HepG2 (cell line): Measurements from ENCODE around the gene KIAA1328. TPM values are rescaled to one million over a fixed set of nuclear protein-coding genes. Genes with fewer than 3 reads are reported as not detected.

Experiments
- ATAC-seq: fragments of 200-7000 bp; cut with Tn5 transposase; 3 replicates; pipeline ENCODE4 v1.9.1; 2020; ENCODE audit warnings: mild to moderate bottlenecking, moderate library complexity
- BruUV-seq: library from RNA; stranded (reverse); fragments of 400-500 nt; replicated peaks from 2 replicates; lab custom pipeline; 2021; lab: Mats Ljungman, UMichigan
- CTCF ChIA-PET: fragments of 300-600 bp; formaldehyde crosslinking; extraction: SDS; loops from one replicate; lab custom pipeline; 2021; ENCODE audit warnings: low total read pairs, inconsistent platforms, low intra/inter-chr PET ratio; lab: Yijun Ruan, JAX
- POLR2A ChIA-PET: fragments of 350-600 bp; sonication (Branson Sonifier 250); formaldehyde crosslinking; loops from one replicate; lab custom pipeline; 2020; ENCODE audit warnings: antibody characterized with exemption, inconsistent platforms; lab: Yijun Ruan, JAX
- DNase-seq: peaks from one replicate; pipeline ENCODE4 v3.0.0-alpha.2; 2015; ENCODE audit warnings: low spot score
- FAIRE-seq: peaks from 3 replicates; lab custom pipeline; 2011; peaks lifted over from hg19 to GRCh38; lab: Jason Lieb, UNC
- H2AFZ ChIP-seq: one replicate; pipeline ENCODE4 v1.6.1; 2011; ENCODE audit warnings: low read length, inconsistent platforms
- H3K27ac ChIP-seq: fragments of 300-600 bp; 3 replicates; pipeline ENCODE4 v1.8.0; 2011; ENCODE audit warnings: mixed run types, mild to moderate bottlenecking, mixed read lengths, low read length, inconsistent platforms; ENCODE audit not compliant: insufficient read depth; ENCODE audit errors: extremely low read length
- H3K27me3 ChIP-seq, 2 experiments: fragments of 200-600 bp in 1 of 2; 2 replicates in 1 of 2; 3 replicates in 1 of 2; pipeline versions ENCODE4 v1.6.0 to v1.8.0; 2011; ENCODE audit warnings: low read length in 2 of 2, mild to moderate bottlenecking in 2 of 2, moderate library complexity in 2 of 2, inconsistent platforms in 1 of 2; ENCODE audit not compliant: insufficient read depth in 2 of 2, control insufficient read depth in 1 of 2
- H3K36me3 ChIP-seq, 2 experiments: fragments of 200-600 bp in 1 of 2; replicated peaks in 1 of 2; 2 replicates in 1 of 2; 3 replicates in 1 of 2; pipeline versions ENCODE4 v1.5.1 to v1.8.0; 2011; ENCODE audit warnings: low read length in 2 of 2, inconsistent platforms in 1 of 2; ENCODE audit not compliant: insufficient read depth in 2 of 2, control insufficient read depth in 1 of 2
- H3K4me1 ChIP-seq: 2 replicates; pipeline ENCODE4 v1.5.1; 2012; ENCODE audit warnings: low read length, inconsistent platforms; ENCODE audit not compliant: insufficient read depth
- H3K4me2 ChIP-seq: 2 replicates; pipeline ENCODE4 v1.6.0; 2011; ENCODE audit warnings: low read depth, low read length, inconsistent platforms
- H3K4me3 ChIP-seq, 3 experiments: fragments of 200-600 bp in 1 of 3; sonication (generic), shearing (Covaris generic) in 1 of 3; replicated peaks in 1 of 3; 2 replicates each; pipeline ENCODE4 v1.5.1; 2011 to 2016; ENCODE audit warnings: low read length in 3 of 3, inconsistent platforms in 2 of 3, low read depth in 2 of 3, mild to moderate bottlenecking in 2 of 3, control low read depth in 1 of 3, mixed read lengths in 1 of 3; ENCODE audit not compliant: insufficient read depth in 1 of 3
- H3K79me2 ChIP-seq: one replicate; pipeline ENCODE4 v1.6.1; 2011; ENCODE audit warnings: low read length, inconsistent platforms; ENCODE audit not compliant: insufficient read depth
- H3K9ac ChIP-seq: 2 replicates; pipeline ENCODE4 v1.6.0; 2011; ENCODE audit warnings: mild to moderate bottlenecking, low read depth, low read length, inconsistent platforms; ENCODE audit not compliant: insufficient read depth
- H3K9me3 ChIP-seq: 2 replicates; pipeline ENCODE4 v1.5.1; 2012; ENCODE audit warnings: mild to moderate bottlenecking, low read length
- H4K20me1 ChIP-seq: 2 replicates; pipeline ENCODE4 v1.6.0; 2011; ENCODE audit warnings: inconsistent platforms, mild to moderate bottlenecking, low read length, moderate library complexity; ENCODE audit not compliant: insufficient read depth
- GATAD1 ChIP-seq: IDR thresholded peaks from 2 replicates; pipeline ENCODE4 v1.6.1; 2016; ENCODE audit warnings: missing genetic modification reagents, missing compliant biosample characterization
- SMC3 ChIP-seq: IDR thresholded peaks from 2 replicates; pipeline ENCODE4 v1.6.1; 2011; ENCODE audit warnings: low read length, improper control_type of control experiment
- STAG1 ChIP-seq: sonication (generic); formaldehyde crosslinking; IDR thresholded peaks from 2 replicates; pipeline ENCODE4 v1.4.0; 2020; ENCODE audit warnings: missing genetic modification reagents
- XRCC5 ChIP-seq: fragments of 200-400 bp; formaldehyde crosslinking; optimal IDR thresholded peaks from 2 replicates; pipeline ENCODE3; 2017; ENCODE audit warnings: mild to moderate bottlenecking, low read length
- ZNF788 ChIP-seq: sonication (generic); formaldehyde crosslinking; IDR thresholded peaks from 2 replicates; pipeline ENCODE4 v1.5.0; 2020; ENCODE audit warnings: mild to moderate bottlenecking, missing genetic modification reagents, borderline replicate concordance
- WGBS: methylation state at CpG from one replicate; pipeline ENCODE4 v1.1.6; 2017; ENCODE audit warnings: low lambda C conversion rate; 5-methylcytosine and 5-hydroxymethylcytosine counted together
- in situ Hi-C: cut with HindIII; loops from 2 replicates; pipeline ENCODE4 v1.10.0; 2017; ENCODE audit warnings: low pct_unique_long_range_greater_than_20kb; ENCODE audit not compliant: extremely low pct_ligation_motif_present
- intact Hi-C: fragments of 100-400 bp; cut with micrococcal nuclease; formaldehyde crosslinking; loops from one replicate; pipeline ENCODE4 v1.10.0; 2022; ENCODE audit not compliant: unreplicated experiment
- polyA plus RNA-seq, 8 experiments: library from polyadenylated mRNA; depleted of rRNA in 3 of 8; stranded (reverse) in 7 of 8; unstranded in 1 of 8; fragments of >200 nt; fragmentation: Illumina TruSeq in 4 of 8; extraction: Trizol in 4 of 8; gene quantifications; 2 replicates each; pipeline versions ENCODE4 v1.2.1 to v1.2.3, GENCODE V29; 2011 to 2016; ENCODE audit warnings: low read depth in 4 of 8, missing spikeins in 1 of 8, mixed read lengths in 1 of 8; ENCODE audit not compliant: insufficient read depth in 1 of 8
- total RNA-seq, 5 experiments: library from RNA; depleted of rRNA; stranded (reverse); fragments of >200 nt; fragmentation: Illumina TruSeq; extraction: Trizol; gene quantifications; 2 replicates each; pipeline ENCODE4 v1.2.3, GENCODE V29; 2016; ENCODE audit warnings: low read depth in 1 of 5
- TF ChIP-seq, protein P1 (sequence below): sonication (generic); formaldehyde crosslinking; IDR thresholded peaks from 2 replicates; pipeline ENCODE4 v1.4.0; 2020; ENCODE audit warnings: missing genetic modification reagents
- TF ChIP-seq, protein P2 (sequence below): sonication (generic); formaldehyde crosslinking; IDR thresholded peaks from 2 replicates; pipeline ENCODE4 v1.5.0; 2020; ENCODE audit warnings: mild to moderate bottlenecking, missing genetic modification reagents, moderate library complexity

The KIAA1328 gene
- total and polyA plus RNA-seq, 2 of the 13 experiments (the other 11 are each of a cell fraction or from before 2014, with no cell fraction given), result 4.1 to 6.0 TPM

DNA sequence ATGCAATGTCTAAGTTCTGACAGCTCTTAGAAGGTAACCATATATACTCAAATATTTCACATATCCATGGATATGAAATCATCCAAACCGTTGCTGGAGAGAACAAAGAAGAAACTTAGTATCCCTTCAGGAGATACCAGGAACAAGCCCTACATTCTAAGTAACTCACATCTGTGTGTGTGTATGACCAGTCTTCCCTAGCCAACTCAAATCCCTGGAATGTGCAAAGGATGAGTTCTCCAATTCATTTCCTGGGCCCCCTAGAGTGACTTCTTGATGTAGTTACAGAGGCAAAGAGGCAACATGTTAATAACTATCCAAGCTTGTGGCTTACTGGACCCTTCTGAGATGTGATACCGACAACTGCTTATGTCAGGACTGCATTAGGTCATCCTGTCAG, 20.2 kb upstream of the KIAA1328 start:
- H3K4me1 ChIP-seq, result no peaks in the 10 kb centered on the region
- POLR2A ChIA-PET, result no interaction called here
- FAIRE-seq, result no peak
- TF ChIP-seq GATAD1, result no peak
- TF ChIP-seq, all 625 proteins: peak for 0
- Histone ChIP-seq H3K9me3 (no peaks in the 10 kb centered on the region), H3K79me2 (no peaks in the 10 kb centered on the region), H3K9ac (no peak overlapping the region), H3K27me3 (no peaks in the 10 kb centered on the region), H3K4me2 (no peak overlapping the region), H3K36me3 (peaks cover 12 to 67% of the 10 kb centered on the region in 2 experiments), H2AFZ (no peak overlapping the region), H4K20me1 (peaks cover 7% of the 10 kb centered on the region), H3K27ac (no peak overlapping the region), H3K4me3 (no peak overlapping the region)
- no TSS peak for BruUV-seq
- in situ Hi-C loops (no loop called here), intact Hi-C loops (loop anchor here (1.0 to 5.0 kb wide), 2 partner anchors 39 to 121 kb away; no protein-coding TSS in a partner anchor)
- CTCF ChIA-PET, result interaction anchor here (1.8 kb wide), 1 partner anchor 39 kb away, joined by 12 read pairs; no protein-coding TSS in a partner anchor
- 98% methylated on average over 2 of the region's 2 CpGs for WGBS
- ATAC-seq (no peak), DNase-seq (no peak)

DNA sequence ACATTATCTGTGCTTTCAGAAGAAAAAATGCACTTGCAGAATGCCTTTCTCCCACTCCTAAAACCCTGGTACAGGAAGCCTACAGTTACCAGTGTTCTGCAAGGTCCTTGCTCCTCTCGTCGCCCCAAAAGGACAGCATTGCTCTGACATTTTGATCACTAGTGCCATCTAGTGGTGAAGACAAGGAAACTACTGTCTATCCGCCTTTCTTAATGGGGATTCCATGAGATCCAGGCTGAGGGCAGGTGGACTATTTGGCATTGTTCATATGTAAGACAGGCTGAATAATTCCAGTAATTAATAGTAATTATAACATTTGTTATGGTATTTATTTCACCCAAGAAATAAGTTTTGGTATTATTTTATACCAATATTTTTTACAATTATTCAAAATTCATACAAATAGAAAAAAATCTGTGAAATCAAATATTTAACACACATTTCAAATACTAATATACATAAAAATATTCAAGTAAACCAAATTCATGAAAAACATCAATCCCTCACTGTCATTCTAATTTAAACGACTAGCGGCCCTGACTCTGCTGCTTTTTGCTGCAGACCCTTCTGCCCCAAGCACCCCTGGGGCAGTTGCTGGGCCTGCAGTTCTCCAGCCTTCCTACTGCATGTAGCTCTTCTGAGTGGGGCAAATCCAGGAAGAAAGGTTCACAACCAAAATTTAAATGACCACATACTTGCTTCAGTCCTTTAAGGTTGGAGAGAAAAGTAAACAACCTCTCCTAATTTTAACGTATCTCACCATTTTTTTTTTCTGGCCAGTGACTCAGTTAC, 19.1 kb upstream of the KIAA1328 start:
- ATAC-seq (peak; percentile 94), FAIRE-seq (peak; percentile 70)
- H3K9me3 ChIP-seq, result no peaks in the 10 kb centered on the region

More for the DNA sequence above, 19.1 kb upstream of the KIAA1328 start:
- no peaks in the 10 kb centered on the region for H3K4me1 ChIP-seq
- TF ChIP-seq SMC3, result peak; percentile 27
- TF ChIP-seq, protein P1, sequence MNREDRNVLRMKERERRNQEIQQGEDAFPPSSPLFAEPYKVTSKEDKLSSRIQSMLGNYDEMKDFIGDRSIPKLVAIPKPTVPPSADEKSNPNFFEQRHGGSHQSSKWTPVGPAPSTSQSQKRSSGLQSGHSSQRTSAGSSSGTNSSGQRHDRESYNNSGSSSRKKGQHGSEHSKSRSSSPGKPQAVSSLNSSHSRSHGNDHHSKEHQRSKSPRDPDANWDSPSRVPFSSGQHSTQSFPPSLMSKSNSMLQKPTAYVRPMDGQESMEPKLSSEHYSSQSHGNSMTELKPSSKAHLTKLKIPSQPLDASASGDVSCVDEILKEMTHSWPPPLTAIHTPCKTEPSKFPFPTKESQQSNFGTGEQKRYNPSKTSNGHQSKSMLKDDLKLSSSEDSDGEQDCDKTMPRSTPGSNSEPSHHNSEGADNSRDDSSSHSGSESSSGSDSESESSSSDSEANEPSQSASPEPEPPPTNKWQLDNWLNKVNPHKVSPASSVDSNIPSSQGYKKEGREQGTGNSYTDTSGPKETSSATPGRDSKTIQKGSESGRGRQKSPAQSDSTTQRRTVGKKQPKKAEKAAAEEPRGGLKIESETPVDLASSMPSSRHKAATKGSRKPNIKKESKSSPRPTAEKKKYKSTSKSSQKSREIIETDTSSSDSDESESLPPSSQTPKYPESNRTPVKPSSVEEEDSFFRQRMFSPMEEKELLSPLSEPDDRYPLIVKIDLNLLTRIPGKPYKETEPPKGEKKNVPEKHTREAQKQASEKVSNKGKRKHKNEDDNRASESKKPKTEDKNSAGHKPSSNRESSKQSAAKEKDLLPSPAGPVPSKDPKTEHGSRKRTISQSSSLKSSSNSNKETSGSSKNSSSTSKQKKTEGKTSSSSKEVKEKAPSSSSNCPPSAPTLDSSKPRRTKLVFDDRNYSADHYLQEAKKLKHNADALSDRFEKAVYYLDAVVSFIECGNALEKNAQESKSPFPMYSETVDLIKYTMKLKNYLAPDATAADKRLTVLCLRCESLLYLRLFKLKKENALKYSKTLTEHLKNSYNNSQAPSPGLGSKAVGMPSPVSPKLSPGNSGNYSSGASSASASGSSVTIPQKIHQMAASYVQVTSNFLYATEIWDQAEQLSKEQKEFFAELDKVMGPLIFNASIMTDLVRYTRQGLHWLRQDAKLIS (CRISPR knock-in tag), result no peak
- TF ChIP-seq STAG1 (CRISPR knock-in tag), result peak; percentile 61
- TF ChIP-seq, protein P2, sequence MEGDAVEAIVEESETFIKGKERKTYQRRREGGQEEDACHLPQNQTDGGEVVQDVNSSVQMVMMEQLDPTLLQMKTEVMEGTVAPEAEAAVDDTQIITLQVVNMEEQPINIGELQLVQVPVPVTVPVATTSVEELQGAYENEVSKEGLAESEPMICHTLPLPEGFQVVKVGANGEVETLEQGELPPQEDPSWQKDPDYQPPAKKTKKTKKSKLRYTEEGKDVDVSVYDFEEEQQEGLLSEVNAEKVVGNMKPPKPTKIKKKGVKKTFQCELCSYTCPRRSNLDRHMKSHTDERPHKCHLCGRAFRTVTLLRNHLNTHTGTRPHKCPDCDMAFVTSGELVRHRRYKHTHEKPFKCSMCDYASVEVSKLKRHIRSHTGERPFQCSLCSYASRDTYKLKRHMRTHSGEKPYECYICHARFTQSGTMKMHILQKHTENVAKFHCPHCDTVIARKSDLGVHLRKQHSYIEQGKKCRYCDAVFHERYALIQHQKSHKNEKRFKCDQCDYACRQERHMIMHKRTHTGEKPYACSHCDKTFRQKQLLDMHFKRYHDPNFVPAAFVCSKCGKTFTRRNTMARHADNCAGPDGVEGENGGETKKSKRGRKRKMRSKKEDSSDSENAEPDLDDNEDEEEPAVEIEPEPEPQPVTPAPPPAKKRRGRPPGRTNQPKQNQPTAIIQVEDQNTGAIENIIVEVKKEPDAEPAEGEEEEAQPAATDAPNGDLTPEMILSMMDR, result peak; percentile 86
- peak; percentile 34 for TF ChIP-seq XRCC5
- TF ChIP-seq ZNF788 (CRISPR knock-in tag), result no peak
- no peak overlapping the region for H3K27ac ChIP-seq
- peak; percentile 56 for DNase-seq
- H3K4me2 ChIP-seq, result no peak overlapping the region
- H3K4me3 ChIP-seq, result no peak overlapping the region
- peaks cover 5 to 62% of the 10 kb centered on the region in 2 experiments; a peak in 4 of 5 replicates for H3K36me3 ChIP-seq
- 57% methylated on average over 6 of the region's 6 CpGs for WGBS
- ChIA-PET POLR2A (no interaction called here), CTCF (interaction anchor here (0.8 to 1.8 kb wide), 3 partner anchors 40 to 122 kb away, joined by 4 to 12 read pairs (median 5); no protein-coding TSS in a partner anchor)
- H3K9ac ChIP-seq, result no peak overlapping the region
- H2AFZ ChIP-seq, result no peak overlapping the region
- no peaks in the 10 kb centered on the region for H3K27me3 ChIP-seq
- BruUV-seq, result no TSS peak
- H3K79me2 ChIP-seq, result no peaks in the 10 kb centered on the region
- intact Hi-C loops (loop anchor here (1.0 to 5.0 kb wide), 2 partner anchors 40 to 122 kb away; no protein-coding TSS in a partner anchor), in situ Hi-C loops (no loop called here)
- peaks cover 7% of the 10 kb centered on the region for H4K20me1 ChIP-seq
